WTC11 (cell line): ENCODE data around the gene SSRP1.

Source experiments
- ATF2 ChIP-seq: sonication (generic); formaldehyde crosslinking; IDR thresholded peaks from 2 replicates; pipeline ENCODE4 v1.8.1; 2022; ENCODE audit warnings: low read depth, missing genetic modification reagents, borderline replicate concordance
- ATF6 ChIP-seq: sonication (generic); formaldehyde crosslinking; IDR thresholded peaks from 2 replicates; pipeline ENCODE4 v1.8.1; 2023; ENCODE audit warnings: mild to moderate bottlenecking, missing genetic modification reagents
- CTCF ChIP-seq: fragments of 200-600 bp; IDR thresholded peaks from 2 replicates; pipeline ENCODE4 v1.8.0; 2022; ENCODE audit warnings: antibody characterized with exemption
- E2F4 ChIP-seq: sonication (generic); formaldehyde crosslinking; IDR thresholded peaks from 2 replicates; pipeline ENCODE4 v1.8.1; 2022; ENCODE audit warnings: low read depth, mild to moderate bottlenecking, moderate library complexity, missing genetic modification reagents, borderline replicate concordance
- E2F5 ChIP-seq: sonication (generic); formaldehyde crosslinking; IDR thresholded peaks from 2 replicates; pipeline ENCODE4 v1.8.1; 2022; ENCODE audit warnings: mild to moderate bottlenecking, moderate library complexity, missing genetic modification reagents
- MAX ChIP-seq: sonication (generic); formaldehyde crosslinking; IDR thresholded peaks from 2 replicates; pipeline ENCODE4 v1.8.0; 2022; ENCODE audit warnings: mild to moderate bottlenecking, missing genetic modification reagents
- MXD4 ChIP-seq: fragments of 250-450 bp; sonication (Bioruptor Pico); IDR thresholded peaks from 2 replicates; pipeline ENCODE4 v1.8.0; 2021; ENCODE audit warnings: mild to moderate bottlenecking, moderate library complexity, borderline replicate concordance
- NFYB ChIP-seq: sonication (generic); formaldehyde crosslinking; conservative IDR thresholded peaks from 2 replicates; pipeline ENCODE4 v1.8.0; 2022; ENCODE audit warnings: low read depth, missing genetic modification reagents
- NR1H2 ChIP-seq: sonication (generic); formaldehyde crosslinking; IDR thresholded peaks from 2 replicates; pipeline ENCODE4 v1.9.0; 2021; ENCODE audit warnings: mild to moderate bottlenecking, moderate library complexity, missing genetic modification reagents
- SP1 ChIP-seq: sonication (generic); formaldehyde crosslinking; conservative IDR thresholded peaks from 2 replicates; pipeline ENCODE4 v1.8.1; 2022; ENCODE audit warnings: missing genetic modification reagents
- USF2 ChIP-seq: sonication (generic); formaldehyde crosslinking; IDR thresholded peaks from 2 replicates; pipeline ENCODE4 v1.8.1; 2023; ENCODE audit warnings: mild to moderate bottlenecking, missing genetic modification reagents, moderate library complexity
- ZBTB21 ChIP-seq: sonication (generic); formaldehyde crosslinking; IDR thresholded peaks from 2 replicates; pipeline ENCODE4 v1.8.1; 2023; ENCODE audit warnings: mild to moderate bottlenecking, missing genetic modification reagents, borderline replicate concordance
- ZNF232 ChIP-seq: sonication (generic); formaldehyde crosslinking; IDR thresholded peaks from 2 replicates; pipeline ENCODE4 v1.8.0; 2022; ENCODE audit warnings: mild to moderate bottlenecking, missing genetic modification reagents
- ZNF512 ChIP-seq: sonication (generic); formaldehyde crosslinking; IDR thresholded peaks from 2 replicates; pipeline ENCODE4 v1.8.1; 2022; ENCODE audit warnings: missing genetic modification reagents, borderline replicate concordance

- no peak for TF ChIP-seq CTCF
- TF ChIP-seq ZNF512 = no peak
- no peak for TF ChIP-seq SP1
- TF ChIP-seq E2F4 (CRISPR knock-in tag) = no peak
- TF ChIP-seq NFYB (CRISPR knock-in tag) = no peak
- no peak for TF ChIP-seq ATF2 (CRISPR knock-in tag)
- TF ChIP-seq MXD4 = no peak
- TF ChIP-seq ATF6 (CRISPR knock-in tag) = no peak
- TF ChIP-seq MAX (CRISPR knock-in tag) = no peak
- no peak for TF ChIP-seq ZNF232 (CRISPR knock-in tag)
- no peak for TF ChIP-seq E2F5 (CRISPR knock-in tag)
- no peak for TF ChIP-seq ZBTB21 (CRISPR knock-in tag)
- TF ChIP-seq NR1H2 (CRISPR knock-in tag) = no peak
- TF ChIP-seq USF2 = no peak
Measured at GRCh38 chr11:57339328-57339727, 3.6 kb upstream of the SSRP1 start.
